8988T (cell line): Measurements from ENCODE around the gene CYYR1.
"Not testable (repeated sequence)": the region's sequence is repeated elsewhere in the genome, so short reads cannot be mapped to it uniquely, and the experiment has no call there.

Experiments used
- DNase-seq: peaks from one replicate; pipeline ENCODE4 v3.0.0; 2011

The CYYR1 gene

DNA sequence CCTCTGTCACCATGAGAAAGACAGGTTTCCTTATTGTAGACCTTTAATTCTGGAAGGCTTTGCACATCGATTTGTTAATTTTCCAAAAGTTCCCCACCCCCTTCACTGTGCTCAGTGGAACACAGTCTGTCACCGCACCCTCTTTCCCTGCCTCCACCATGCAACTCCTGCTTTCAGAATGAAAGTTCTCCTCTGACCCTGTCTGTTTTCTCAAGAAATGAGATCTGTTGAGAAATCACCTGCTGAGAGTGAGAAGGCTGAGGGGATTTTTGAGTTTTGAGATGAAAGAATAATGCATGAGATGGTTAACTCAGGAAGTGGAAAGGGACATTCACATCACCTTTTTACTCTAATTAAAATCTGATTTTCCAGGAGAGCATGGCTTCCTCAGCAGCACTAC lies 99.6 kb downstream of the CYYR1 start:
- no peak for DNase-seq

DNA sequence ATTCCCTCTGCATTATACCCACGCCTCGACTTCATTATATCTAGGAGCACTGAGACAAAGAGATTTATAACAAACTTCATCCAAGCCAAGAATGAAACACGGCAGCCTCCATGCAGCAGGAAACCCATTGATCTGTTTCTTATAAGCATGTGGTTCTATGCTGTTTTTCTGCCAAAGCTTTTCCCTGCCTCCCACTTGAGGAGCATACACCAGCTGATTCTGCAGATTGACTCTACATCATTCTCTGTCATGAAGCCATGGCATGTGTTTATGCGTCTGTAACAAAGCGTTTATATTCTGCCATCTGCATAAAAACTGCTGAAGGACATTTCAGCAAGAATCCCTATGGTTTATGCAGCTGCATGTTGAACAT lies 102.0 kb downstream of the CYYR1 start:
- no peak for DNase-seq

DNA sequence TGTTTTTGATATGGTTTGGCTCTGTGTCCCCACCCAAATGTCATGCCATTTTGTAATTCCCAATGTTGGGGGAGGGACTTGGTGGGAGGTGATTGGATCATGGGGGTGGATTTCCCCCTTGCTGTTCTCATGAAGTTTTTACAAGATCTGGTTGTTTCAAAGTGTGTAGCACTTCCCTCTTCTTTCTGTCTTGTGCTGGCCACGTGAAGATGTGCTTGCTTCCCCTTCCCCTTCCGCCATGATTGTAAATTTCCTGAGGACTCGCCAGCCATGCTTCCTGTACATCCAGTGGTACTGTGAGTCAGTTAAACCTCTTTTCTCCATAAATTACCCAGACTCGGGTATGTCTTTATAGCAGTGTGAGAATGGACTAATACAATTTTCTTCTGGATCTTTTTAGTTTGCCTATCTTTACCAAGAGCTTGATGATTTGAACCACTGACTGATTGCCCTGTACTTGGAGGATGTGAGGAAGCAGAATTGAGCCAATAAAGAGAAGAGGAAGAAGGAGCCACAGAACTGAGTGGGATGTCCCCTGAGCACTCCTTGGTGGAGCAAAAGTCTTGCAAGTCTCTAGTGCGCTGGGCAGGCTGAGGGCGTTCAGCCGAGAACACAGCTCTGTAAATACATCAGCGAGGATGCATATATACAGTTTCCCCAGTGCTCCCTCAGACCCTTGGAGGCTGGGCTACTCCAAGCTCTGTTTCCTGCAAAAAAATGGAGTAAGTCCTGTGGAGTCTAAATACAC lies 102.6 kb downstream of the CYYR1 start:
- no peak for DNase-seq

DNA sequence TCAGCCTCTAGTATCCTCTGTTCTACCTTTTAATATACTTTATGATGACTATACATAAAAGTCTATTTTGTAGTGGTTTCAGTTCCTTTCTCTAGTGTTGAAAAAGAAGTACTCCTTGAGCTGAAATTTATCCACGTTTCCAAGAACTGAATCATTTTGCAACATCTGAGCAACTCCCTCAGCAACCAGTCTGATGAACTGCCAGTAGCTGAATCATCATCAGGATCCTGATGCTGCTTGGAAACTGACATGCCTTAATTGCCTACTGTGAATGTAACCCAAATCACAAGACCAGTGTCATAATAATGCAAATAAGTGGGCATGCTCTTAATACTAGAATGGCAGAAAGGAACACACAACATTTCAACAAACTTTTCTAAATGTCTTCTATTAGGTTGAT lies 103.3 kb downstream of the CYYR1 start:
- no peak for DNase-seq

DNA sequence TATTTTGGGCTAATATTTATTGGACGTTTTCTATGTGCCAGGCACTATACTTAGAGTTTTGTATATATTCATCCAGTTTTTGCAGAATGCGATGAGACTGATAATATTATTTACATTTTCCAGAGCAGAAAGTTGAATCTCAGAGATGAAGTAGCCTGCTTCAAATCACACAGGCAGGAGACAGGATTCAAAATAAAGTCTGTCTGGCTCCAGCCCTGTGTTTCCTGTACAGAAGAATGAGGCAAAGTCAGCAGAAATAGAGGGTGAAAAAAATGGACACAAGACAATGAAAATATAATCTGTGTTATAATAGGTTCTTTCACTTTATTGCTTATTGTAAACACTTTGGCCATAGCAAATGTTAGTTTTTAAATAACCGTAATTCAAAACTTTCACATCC lies 107.2 kb downstream of the CYYR1 start:
- no peak for DNase-seq

DNA sequence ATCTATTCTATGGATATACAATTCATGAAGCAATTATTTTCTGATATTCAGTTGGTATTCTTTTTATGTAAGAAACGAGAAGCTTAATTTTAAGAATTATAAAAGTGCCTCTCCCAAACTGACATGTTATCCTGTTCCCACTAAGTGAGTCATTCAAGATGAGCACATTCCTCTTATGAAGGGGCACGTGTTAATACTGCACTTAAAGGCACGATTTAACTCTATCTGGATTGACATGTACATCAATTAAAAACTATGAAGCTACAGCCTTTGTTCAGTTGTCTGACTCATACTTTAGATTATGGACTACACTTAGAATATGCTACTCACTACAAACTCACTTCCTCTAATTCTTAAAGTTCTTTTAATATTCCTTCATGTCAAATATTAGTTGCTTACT lies 111.6 kb downstream of the CYYR1 start:
- DNase-seq = no peak

DNA sequence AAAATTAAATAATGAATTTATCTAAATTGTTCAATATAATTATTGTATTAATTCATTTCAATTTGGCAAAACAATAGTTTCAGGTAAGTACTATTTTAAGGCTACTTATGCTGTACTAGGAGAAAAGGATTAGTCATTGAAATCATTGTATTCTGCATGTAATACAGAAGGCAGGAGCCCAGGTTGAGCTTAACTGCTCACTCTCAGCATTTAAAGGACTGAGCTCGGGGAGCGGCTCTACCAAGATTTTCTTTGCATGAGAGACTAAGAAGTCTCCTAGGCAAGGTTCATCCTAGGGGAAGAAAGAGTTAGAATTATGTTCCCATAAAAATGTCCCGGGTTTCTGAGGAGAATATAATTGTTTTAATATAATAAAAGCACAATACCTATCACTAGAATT lies 112.5 kb downstream of the CYYR1 start:
- DNase-seq = no peak

DNA sequence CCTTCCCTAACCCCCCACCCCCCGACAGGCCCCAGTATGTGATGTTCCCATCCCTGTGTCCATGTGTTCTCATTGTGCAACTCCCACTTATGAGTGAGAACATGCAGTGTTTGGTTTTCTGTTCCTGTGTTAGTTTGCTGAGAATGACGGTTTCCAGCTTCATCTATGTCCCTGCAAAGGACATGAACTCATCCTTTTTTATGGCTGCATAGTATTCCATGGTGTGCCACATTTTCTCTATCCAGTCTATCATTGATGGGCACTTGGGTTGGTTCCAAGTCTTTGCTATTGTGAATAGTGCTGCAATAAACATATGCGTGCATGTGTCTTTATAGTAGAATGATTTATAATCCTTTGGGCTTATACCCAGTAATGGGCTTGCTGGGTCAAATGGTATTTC lies 114.2 kb downstream of the CYYR1 start:
- not testable (repeated sequence) for DNase-seq

DNA sequence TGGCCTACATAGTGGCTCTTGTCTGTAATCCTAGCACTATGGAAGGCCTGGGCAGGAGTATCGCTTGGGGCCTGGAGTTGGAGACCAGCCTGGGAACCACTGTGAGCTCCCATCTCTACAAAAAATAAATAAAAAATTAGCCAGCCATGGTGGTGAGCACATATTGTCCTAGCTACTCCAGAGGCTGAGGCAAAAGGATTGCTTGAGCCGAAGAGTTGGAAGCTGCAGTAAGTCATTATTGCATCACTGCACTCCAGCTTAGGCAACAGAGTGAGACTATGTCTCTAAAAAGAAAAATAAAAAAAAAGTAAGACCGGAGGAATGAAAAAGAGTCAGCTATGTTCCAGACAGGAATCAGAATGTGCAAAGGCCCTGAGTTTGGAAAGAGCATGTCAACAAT lies 115.3 kb downstream of the CYYR1 start:
- no peak for DNase-seq

DNA sequence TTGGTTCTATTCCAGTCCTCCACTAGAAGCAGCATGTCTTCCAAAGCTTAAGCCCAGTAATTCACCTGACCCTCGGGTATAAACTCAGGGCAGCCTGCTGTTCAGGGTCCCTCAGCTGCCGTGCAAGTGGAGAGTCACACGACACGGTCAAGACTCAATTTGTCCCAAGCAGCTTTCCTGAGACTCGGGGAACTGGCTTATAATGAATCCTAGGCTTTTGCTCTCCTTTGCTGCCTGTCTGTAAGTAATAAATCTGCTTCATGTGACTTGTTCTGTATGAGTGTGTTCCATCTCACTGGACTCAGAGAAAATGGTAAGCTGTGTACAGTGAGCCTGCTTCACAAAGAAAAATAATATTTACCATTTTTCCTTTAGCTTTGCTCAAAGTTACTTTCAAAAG lies 119.8 kb downstream of the CYYR1 start:
- DNase-seq = no peak

DNA sequence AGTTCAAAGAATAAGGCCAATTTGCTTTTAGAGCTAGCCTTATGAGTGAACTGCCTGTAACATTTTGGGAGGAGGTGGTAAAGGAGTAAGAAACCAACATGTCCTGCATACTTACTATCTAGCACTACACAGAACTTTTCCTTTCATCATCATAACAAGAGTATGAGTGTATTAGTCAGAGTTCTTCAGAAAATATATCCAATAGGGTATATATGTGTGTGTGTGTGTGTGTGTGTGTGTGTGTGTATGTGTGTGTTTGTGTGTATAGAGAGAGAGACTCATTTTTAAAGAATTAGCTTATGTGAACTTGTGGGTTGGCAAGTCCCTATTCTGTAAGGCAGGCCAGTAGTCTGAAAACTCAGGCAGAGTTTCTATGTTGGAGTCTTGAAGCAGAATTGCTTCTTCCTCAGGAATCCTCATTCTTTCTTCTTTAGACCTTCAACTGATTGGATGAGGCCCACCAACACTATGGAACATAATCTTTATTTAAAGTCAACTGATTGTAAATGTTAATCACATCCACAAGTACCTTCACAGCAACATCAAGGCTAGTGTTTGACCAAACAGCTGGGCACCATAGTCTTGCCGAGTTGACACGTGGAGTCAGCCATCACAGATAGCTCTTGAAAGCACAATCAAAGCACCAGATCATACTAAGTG lies 121.9 kb downstream of the CYYR1 start:
- no peak for DNase-seq

DNA sequence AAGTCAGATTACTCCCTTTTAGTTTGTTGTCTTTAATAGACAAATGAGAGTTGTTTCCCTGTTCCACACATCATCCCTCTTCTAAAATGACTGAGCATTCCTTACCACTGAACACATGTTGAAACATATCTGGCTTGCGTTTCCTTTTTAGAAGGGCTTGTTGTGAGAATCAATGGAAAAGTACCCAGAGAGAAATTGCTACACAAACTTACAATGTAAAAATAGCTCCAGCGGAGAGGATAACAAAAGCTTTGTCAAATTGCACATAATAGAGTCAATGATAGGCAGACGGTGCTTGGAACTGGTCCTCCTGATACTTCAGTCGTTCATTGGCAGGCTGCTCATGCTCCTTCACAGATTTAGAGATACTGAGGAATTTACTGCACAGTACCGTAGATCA lies 123.9 kb downstream of the CYYR1 start:
- no peak for DNase-seq

DNA sequence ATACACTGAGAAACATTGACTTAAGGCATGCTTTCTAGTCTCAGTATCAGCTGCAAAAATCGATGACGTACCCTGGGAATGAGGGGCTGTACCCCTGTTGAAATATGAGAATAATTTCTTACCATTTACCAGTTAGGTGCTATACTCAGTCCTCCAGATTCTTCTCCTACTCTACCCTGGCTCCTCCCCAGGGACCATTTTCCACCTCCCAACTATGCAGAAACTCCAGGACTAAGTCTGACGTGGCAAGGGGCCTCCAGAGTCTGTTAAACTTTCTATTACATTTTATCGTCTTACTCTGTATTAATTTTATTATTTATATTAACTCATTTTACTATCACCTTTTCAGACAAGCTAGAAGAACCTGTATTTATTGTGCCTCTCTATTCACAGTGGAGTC lies 124.3 kb downstream of the CYYR1 start:
- no peak for DNase-seq

DNA sequence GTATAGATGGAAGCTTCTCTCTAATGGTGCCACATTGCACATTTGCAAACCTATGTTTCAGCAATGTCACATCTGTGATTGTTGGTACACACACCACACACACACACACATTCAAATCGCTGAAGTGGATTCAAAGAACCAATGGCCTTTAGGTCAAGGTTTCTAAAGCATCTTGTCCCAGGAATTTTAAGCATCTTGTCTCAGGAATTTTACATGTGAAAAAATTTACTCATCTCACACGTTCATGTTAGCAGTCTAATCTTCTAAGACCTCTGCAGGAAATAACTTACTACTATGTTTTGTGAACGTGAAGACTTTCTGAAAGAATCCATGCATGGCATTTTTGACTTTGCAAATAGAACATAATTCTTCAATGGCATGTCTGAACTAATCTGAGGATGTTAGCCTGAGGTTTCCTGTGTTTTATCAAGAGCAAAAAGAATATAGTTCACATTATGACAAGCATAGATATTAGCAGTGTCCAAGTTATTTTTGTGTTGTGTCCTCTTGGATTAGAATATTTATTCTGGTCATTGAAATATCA lies 125.1 kb downstream of the CYYR1 start:
- no peak for DNase-seq

DNA sequence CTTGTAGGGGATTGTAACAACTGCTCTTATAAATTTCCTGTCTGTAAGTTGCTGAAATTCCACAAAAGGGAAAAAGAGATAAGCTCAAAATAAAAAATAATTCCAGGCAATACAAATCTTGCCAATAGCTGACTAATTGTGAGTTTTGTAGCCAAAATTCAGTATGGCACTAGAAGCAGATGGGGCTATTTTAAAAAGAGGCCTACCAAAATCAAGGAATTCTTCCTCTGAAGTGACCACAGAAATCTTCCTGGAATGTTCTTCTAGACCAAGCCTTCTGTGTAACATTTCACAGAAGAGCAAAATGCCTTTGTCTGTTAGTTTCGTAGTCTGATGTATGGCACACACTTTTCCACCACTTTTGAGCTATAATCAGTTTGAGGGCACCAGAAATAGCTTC lies 127.6 kb downstream of the CYYR1 start:
- no peak for DNase-seq

DNA sequence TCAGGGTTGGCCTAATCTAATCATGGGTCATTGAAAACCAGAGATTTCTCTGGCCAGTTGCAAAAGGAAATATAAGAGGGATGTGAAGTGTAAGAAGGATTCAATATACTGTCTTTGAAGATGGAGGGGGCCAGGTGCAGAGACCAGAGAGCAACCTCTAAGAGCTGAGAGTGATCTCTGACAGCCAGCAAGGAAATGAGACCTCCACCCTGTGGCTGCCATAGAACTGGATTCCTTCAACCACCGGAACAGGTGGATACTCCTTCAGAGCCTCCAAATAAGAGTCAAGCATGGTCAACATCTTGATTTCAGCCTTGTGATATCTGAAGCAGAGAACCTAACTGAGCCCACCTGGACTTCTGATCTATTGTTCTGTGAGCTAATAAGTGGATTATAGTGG lies 128.4 kb downstream of the CYYR1 start:
- DNase-seq = no peak

DNA sequence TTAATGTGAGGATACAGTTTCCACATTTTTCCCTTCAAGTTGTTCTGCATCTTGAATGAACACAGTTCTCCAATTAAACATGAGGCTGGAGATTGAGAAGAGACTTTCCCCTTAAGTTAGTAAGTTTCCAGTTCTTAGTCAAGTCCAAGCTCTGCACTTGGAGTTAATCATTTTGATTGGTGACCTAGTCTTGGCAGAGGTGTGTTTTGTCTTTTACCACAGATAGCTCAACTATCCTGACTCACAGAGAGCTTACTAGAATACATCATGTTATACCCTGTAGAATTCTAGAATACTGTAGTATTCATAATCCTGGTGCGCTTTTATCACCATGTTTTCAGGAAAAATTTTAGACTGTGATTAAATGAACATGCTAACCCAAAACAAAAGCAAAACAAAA lies 129.2 kb downstream of the CYYR1 start:
- DNase-seq = no peak

DNA sequence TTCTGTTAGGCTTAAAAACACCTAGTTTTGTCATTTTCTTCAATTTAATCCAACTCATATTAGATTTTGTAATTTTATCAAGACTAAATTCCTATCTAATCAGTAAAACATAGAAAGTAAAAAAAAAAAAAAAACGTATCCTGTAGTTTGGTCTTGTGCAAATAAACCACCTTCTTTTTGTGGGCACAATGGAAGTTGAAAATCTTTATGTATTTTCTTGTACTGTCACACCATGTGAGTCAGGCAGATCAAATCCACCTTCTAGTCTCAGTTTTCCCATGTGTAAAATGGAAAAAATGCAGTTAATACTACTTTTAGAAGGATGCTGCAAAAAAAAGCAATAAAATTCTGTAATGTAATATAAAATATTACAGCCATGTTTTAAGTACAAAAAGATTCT lies 129.8 kb downstream of the CYYR1 start:
- DNase-seq = no peak

DNA sequence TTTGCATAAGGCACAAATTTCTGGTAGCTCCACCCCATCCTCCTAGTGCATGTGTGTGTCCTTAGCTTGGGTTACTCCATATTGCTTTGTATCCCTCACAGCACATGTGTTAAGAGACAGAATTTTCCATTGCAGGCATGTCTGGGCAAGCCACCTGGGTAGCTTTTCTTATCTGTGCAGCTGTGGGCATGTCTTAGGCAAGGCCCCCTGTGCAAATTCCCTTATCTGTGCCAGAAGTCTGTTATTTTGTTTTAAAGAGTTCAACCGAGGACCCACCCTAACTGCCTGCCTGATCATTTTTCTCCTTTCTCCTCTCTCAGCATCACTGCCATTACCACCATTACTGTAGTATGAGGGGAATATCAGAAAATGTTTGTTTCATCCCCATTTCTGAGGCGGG lies 131.9 kb downstream of the CYYR1 start:
- DNase-seq = no peak

DNA sequence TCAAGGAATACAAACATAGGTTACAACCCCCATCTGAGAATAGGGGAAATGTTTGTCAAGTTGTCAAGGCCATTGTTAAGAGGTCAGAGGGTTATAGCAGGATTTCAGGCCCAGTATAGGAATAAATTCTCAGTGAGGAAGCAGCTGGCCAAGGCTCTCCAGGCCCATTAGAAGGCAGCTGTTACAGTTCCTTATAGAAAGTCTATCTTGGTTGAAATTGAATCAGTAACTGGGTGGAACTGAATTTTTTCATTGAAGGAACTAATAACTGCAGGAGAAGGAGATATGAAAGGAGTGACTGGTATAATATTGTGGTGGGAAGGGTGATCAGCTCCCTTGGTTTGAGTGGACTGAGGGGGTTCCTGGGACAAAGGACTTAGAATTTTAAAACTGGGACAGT lies 134.1 kb downstream of the CYYR1 start:
- no peak for DNase-seq

DNA sequence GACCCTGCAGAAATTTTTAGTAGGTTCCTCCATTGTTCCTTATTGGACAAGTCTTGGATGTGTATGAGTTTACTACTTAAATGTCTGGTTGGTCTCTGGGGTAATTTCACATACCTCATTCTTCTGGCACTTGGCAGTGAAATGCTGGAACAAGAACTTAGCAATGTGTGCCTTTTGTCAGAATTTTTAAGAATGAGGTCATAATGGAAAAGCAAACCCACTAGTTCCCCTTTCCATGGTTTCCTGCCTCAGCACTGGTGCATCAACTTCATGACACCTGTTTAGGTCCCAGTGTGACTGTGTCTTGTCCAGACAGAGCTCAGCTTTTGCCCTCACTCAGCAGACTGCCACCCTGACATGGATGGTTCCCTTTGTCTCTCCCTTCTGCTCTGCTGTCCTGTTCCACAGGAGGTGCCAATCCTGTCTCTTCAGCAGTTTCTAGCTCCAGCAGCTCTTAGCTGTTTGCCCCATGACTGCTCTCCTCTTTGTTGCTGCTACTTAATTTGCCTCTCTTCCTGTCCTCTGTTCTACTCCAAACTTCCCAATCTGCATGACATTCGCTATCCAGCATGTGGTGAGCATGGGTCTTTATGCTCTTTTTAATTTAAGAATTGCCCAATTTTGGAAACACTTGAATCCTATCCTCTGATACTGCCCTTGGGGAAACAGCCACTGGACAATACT lies 135.6 kb downstream of the CYYR1 start:
- no peak for DNase-seq

DNA sequence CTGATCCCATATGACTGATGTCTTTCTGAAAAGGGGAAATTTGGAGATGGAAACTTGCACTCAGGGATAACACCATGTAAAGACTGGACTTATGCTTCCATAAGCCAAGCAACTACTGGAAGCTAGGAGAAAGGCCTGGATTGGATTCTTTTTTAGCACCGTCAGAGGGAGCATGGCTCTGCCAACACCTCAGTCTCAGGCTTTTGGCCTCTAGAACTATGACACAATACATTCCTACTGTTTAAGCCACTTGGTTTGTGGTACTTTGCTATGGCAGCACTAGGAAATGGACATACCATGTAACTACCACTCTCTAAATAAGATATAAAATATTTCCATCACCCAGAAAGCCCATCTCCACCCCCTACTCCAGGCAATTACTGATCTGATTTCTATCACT lies 139.7 kb downstream of the CYYR1 start:
- no peak for DNase-seq

DNA sequence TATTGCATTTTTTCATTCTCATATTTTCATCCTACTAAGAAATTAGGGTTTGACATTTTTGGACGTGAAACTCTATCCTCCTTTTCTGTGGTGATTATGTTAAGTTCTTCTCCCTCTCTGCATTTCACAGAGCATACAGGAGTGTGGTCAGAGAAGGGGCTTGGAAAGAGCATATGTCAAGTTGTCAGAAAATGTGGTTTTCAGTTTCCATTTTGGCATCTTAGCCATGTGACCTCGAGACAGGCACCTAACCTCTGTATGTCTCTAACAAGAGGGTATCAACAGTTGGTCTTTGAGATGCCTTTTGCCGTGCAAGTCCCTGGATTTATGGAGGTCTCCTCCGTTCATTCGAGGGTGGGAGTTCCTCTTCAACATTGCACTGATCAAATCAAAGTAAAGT lies 140.7 kb downstream of the CYYR1 start:
- DNase-seq = no peak

DNA sequence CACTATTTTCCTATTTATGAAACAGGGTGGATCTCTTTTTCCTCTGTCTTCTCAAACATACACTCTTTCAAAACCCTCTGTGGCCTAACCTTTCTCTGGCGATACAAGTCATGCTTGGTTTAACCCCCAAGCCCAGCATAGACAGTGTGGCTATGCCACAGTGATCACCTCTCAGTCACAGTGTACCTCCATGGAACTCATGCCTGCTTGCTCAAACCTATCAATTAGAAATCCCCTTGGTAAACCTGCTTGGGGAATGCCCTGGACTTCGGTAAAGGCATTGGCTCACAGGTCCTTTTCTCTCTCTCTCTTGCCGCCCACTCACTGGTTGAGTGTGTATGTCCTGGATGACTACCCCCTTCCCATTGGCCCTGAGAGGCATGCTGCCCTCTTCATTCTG lies 147.5 kb downstream of the CYYR1 start:
- DNase-seq = no peak
